H9 (cell line): ENCODE results near the gene RAP1GDS1. TPM values are rescaled to one million over a fixed set of nuclear protein-coding genes. Genes with fewer than 3 reads are reported as not detected.
A peak's percentile ranks its signal among the peaks of the same experiment; 100 is the strongest.

Source experiments
- DNase-seq: peaks from one replicate; pipeline ENCODE4 v3.0.0-alpha.2; 2017
- H2AFZ ChIP-seq: one replicate; pipeline ENCODE4 v1.6.1; 2013; ENCODE audit warnings: mild to moderate bottlenecking, low read length, control low read depth, moderate library complexity
- H2AK5ac ChIP-seq: 2 replicates; pipeline ENCODE4 v1.6.1; 2013; ENCODE audit warnings: low read length, control low read depth, mixed read lengths; ENCODE audit not compliant: insufficient read length
- H2BK120ac ChIP-seq: one replicate; pipeline ENCODE4 v1.6.1; 2013; ENCODE audit warnings: low read depth, mild to moderate bottlenecking, low read length, control low read depth, inconsistent platforms; ENCODE audit not compliant: poor library complexity, severe bottlenecking
- H2BK12ac ChIP-seq: 2 replicates; pipeline ENCODE4 v1.6.1; 2013; ENCODE audit warnings: low read length, control low read depth, mixed read lengths, low read depth; ENCODE audit not compliant: insufficient read length
- H2BK15ac ChIP-seq: 2 replicates; pipeline ENCODE4 v1.6.1; 2013; ENCODE audit warnings: low read depth, low read length, control low read depth
- H2BK20ac ChIP-seq: one replicate; pipeline ENCODE4 v1.6.1; 2013; ENCODE audit warnings: low read depth, mild to moderate bottlenecking, low read length, control low read depth, inconsistent platforms; ENCODE audit not compliant: poor library complexity, severe bottlenecking
- H2BK5ac ChIP-seq: 2 replicates; pipeline ENCODE4 v1.6.1; 2013; ENCODE audit warnings: low read length, control low read depth, mixed read lengths; ENCODE audit not compliant: insufficient read length
- H3K14ac ChIP-seq: 2 replicates; pipeline ENCODE4 v1.6.1; 2013; ENCODE audit warnings: low read length, control low read depth; ENCODE audit not compliant: insufficient read depth
- H3K18ac ChIP-seq: 2 replicates; pipeline ENCODE4 v1.6.1; 2013; ENCODE audit warnings: low read depth, mild to moderate bottlenecking, mixed read lengths, low read length, control low read depth; ENCODE audit not compliant: insufficient read length
- H3K23ac ChIP-seq: 2 replicates; pipeline ENCODE4 v1.6.1; 2013; ENCODE audit warnings: low read length, control low read depth, mixed read lengths, low read depth; ENCODE audit not compliant: insufficient read length
- H3K23me2 ChIP-seq: 2 replicates; pipeline ENCODE4 v1.6.1; 2013; ENCODE audit warnings: low read depth, mild to moderate bottlenecking, mixed read lengths, low read length, control low read depth; ENCODE audit not compliant: insufficient read length, poor library complexity, severe bottlenecking
- H3K27ac ChIP-seq: 2 replicates; pipeline ENCODE4 v1.5.1; 2013; ENCODE audit warnings: low read length, control low read depth, mixed read lengths, low read depth; ENCODE audit not compliant: insufficient read length
- H3K27me3 ChIP-seq: 2 replicates; pipeline ENCODE4 v1.6.1; 2013; ENCODE audit warnings: low read length, control low read depth, inconsistent platforms; ENCODE audit not compliant: insufficient read depth
- H3K4ac ChIP-seq: 2 replicates; pipeline ENCODE4 v1.6.1; 2013; ENCODE audit warnings: low read depth, mild to moderate bottlenecking, control low read depth, inconsistent platforms, low read length, moderate library complexity
- H3K4me1 ChIP-seq: 2 replicates; pipeline ENCODE4 v1.6.1; 2013; ENCODE audit warnings: low read length, control low read depth, inconsistent platforms; ENCODE audit not compliant: insufficient read depth
- H3K4me2 ChIP-seq: 2 replicates; pipeline ENCODE4 v1.6.1; 2013; ENCODE audit warnings: low read length, control low read depth, mixed read lengths; ENCODE audit not compliant: insufficient read length, insufficient read depth
- H3K56ac ChIP-seq: 2 replicates; pipeline ENCODE4 v1.6.1; 2013; ENCODE audit warnings: low read depth, mild to moderate bottlenecking, mixed read lengths, low read length, control low read depth; ENCODE audit not compliant: insufficient read length
- H3K79me1 ChIP-seq: 2 replicates; pipeline ENCODE4 v1.6.1; 2013; ENCODE audit warnings: low read depth, mild to moderate bottlenecking, moderate library complexity, low read length, control low read depth, inconsistent platforms; ENCODE audit not compliant: insufficient read depth, poor library complexity, severe bottlenecking
- H3K79me2 ChIP-seq: 2 replicates; pipeline ENCODE4 v1.6.1; 2013; ENCODE audit warnings: low read length, control low read depth, inconsistent platforms; ENCODE audit not compliant: insufficient read depth
- H3K9ac ChIP-seq: 2 replicates; pipeline ENCODE4 v1.6.1; 2013; ENCODE audit warnings: low read length, control low read depth, mixed read lengths; ENCODE audit not compliant: insufficient read length; ENCODE audit errors: extremely low read depth
- H3K9me3 ChIP-seq: one replicate; pipeline ENCODE4 v1.6.1; 2013; ENCODE audit warnings: low read depth, low read length, inconsistent platforms; ENCODE audit not compliant: control insufficient read depth
- H3T11ph ChIP-seq: one replicate; pipeline ENCODE4 v1.6.1; 2013; ENCODE audit warnings: mild to moderate bottlenecking, low read length, control low read depth, inconsistent platforms
- H4K20me1 ChIP-seq: one replicate; pipeline ENCODE4 v1.6.1; 2013; ENCODE audit not compliant: control insufficient read depth, insufficient read length, insufficient read depth
- H4K5ac ChIP-seq: 2 replicates; pipeline ENCODE4 v1.6.1; 2013; ENCODE audit warnings: low read depth, mild to moderate bottlenecking, mixed read lengths, low read length, control low read depth; ENCODE audit not compliant: insufficient read length
- H4K8ac ChIP-seq: replicated peaks from 2 replicates; pipeline ENCODE4 v1.6.1; 2013; ENCODE audit warnings: low read length, control low read depth, mixed read lengths, low read depth; ENCODE audit not compliant: insufficient read length
- H4K91ac ChIP-seq: 2 replicates; pipeline ENCODE4 v1.6.1; 2013; ENCODE audit warnings: low read depth, mild to moderate bottlenecking, moderate library complexity, mixed read lengths, low read length, control low read depth; ENCODE audit not compliant: insufficient read length
- H3K27ac Mint-ChIP-seq, 3 experiments: 2 replicates in 2 of 3; 3 replicates in 1 of 3; pipeline ENCODE4 v1.8.0; 2020 to 2021; ENCODE audit warnings: mixed read lengths in 3 of 3, mild to moderate bottlenecking in 1 of 3, moderate library complexity in 1 of 3
- H3K27me3 Mint-ChIP-seq: 2 replicates; pipeline ENCODE4 v1.8.0; 2021; ENCODE audit warnings: low read depth, mild to moderate bottlenecking, moderate library complexity, mixed read lengths
- H3K36me3 Mint-ChIP-seq, 3 experiments: 2 replicates in 2 of 3; 3 replicates in 1 of 3; pipeline ENCODE4 v1.8.0; 2020 to 2021; ENCODE audit warnings: low read depth in 3 of 3, mixed read lengths in 3 of 3; ENCODE audit not compliant: insufficient read depth in 1 of 3
- H3K4me1 Mint-ChIP-seq, 2 experiments: 2 replicates each; pipeline ENCODE4 v1.8.0; 2020; ENCODE audit warnings: mixed read lengths in 2 of 2
- H3K4me3 Mint-ChIP-seq, 2 experiments: 2 replicates in 1 of 2; 3 replicates in 1 of 2; pipeline ENCODE4 v1.8.0; 2020 to 2021; ENCODE audit warnings: mild to moderate bottlenecking in 2 of 2, mixed read lengths in 2 of 2, moderate library complexity in 1 of 2
- H3K9me3 Mint-ChIP-seq, 2 experiments: 2 replicates in 1 of 2; 3 replicates in 1 of 2; pipeline ENCODE4 v1.8.0; 2020; ENCODE audit warnings: mild to moderate bottlenecking in 2 of 2, mixed read lengths in 2 of 2, moderate library complexity in 1 of 2
- WGBS: extraction: QIAGEN DNeasy Blood & Tissue Kit; methylation state at CpG from one replicate; pipeline ENCODE4 v1.1.7; 2013; ENCODE audit warnings: missing lambda C conversion rate, low lambda C conversion rate, mixed read lengths; ENCODE audit not compliant: insufficient read length; ENCODE audit errors: extremely low coverage; 5-methylcytosine and 5-hydroxymethylcytosine counted together
- total RNA-seq: library from RNA; stranded (reverse); gene quantifications from 2 replicates; pipeline ENCODE4 v1.2.1, GENCODE V29; 2021
- TF ChIP-seq, protein P1 (sequence below): fragments of 200-600 bp; sonication (generic); conservative IDR thresholded peaks from 3 replicates; pipeline ENCODE4 v1.8.0; 2021; ENCODE audit warnings: antibody characterized with exemption, mild to moderate bottlenecking

Gene RAP1GDS1
- total RNA-seq, 1 experiment from 2014 or later, result 25.2 TPM

GRCh38 chr4:98261405-98262291, 464 bp downstream of the RAP1GDS1 start:
- TF ChIP-seq, protein P1, sequence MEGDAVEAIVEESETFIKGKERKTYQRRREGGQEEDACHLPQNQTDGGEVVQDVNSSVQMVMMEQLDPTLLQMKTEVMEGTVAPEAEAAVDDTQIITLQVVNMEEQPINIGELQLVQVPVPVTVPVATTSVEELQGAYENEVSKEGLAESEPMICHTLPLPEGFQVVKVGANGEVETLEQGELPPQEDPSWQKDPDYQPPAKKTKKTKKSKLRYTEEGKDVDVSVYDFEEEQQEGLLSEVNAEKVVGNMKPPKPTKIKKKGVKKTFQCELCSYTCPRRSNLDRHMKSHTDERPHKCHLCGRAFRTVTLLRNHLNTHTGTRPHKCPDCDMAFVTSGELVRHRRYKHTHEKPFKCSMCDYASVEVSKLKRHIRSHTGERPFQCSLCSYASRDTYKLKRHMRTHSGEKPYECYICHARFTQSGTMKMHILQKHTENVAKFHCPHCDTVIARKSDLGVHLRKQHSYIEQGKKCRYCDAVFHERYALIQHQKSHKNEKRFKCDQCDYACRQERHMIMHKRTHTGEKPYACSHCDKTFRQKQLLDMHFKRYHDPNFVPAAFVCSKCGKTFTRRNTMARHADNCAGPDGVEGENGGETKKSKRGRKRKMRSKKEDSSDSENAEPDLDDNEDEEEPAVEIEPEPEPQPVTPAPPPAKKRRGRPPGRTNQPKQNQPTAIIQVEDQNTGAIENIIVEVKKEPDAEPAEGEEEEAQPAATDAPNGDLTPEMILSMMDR, result no peak
- H3K79me2 ChIP-seq, result peaks cover 6% of the 10 kb centered on the region; the same call in 1 of the 2 replicates
- no peak overlapping the region for H2AFZ ChIP-seq

More at GRCh38 chr4:98261405-98262291, 464 bp downstream of the RAP1GDS1 start:
- 0 out of 5 replicates have a peak, but pooled peaks cover 0 to 2% of the 10 kb centered on the region in 2 experiments for H3K9me3 Mint-ChIP-seq
- no peak overlapping the region for H4K91ac ChIP-seq
- peak overlapping the region; percentile 96 to 97 for H3K4me3 Mint-ChIP-seq
- DNase-seq, result peak; percentile 32
- no peaks in the 10 kb centered on the region for H4K20me1 ChIP-seq
- peak overlapping the region; percentile 52 to 97 (median 87); a peak in 6 of 7 replicates for H3K27ac Mint-ChIP-seq
- H4K8ac ChIP-seq, result no peak overlapping the region
- peak overlapping the region; percentile 85 for H3K9ac ChIP-seq
- no peak overlapping the region for H3K4ac ChIP-seq
- H2BK20ac ChIP-seq, result no peak overlapping the region
- H3K14ac ChIP-seq, result peak overlapping the region; percentile 78
- H3K4me1 ChIP-seq, result peaks cover 7% of the 10 kb centered on the region; the same call in 1 of the 2 replicates
- no peak overlapping the region for H3T11ph ChIP-seq
- H3K27me3 Mint-ChIP-seq, result no peaks in the 10 kb centered on the region
- no peak overlapping the region for H3K23ac ChIP-seq
- H3K23me2 ChIP-seq, result peaks cover 15% of the 10 kb centered on the region
- H3K36me3 Mint-ChIP-seq, result peaks cover 0 to 2% (median 2%) of the 10 kb centered on the region in 3 experiments; a peak in 1 of 7 replicates
- H2BK15ac ChIP-seq, result peak overlapping the region; percentile 86; the same call in 1 of the 2 replicates
- no peak overlapping the region for H4K5ac ChIP-seq
- peak overlapping the region; percentile 79 for H3K18ac ChIP-seq
- H2BK5ac ChIP-seq, result no peak overlapping the region
- H3K4me2 ChIP-seq, result peak overlapping the region; percentile 89
- no CpG with 5 or more reads among the region's 78 CpGs for WGBS
- H3K27me3 ChIP-seq, result no peaks in the 10 kb centered on the region
- H3K79me1 ChIP-seq, result no peaks in the 10 kb centered on the region
- H3K56ac ChIP-seq, result no peak overlapping the region
- H3K9me3 ChIP-seq, result no peaks in the 10 kb centered on the region
- peaks cover 18 to 26% of the 10 kb centered on the region in 2 experiments for H3K4me1 Mint-ChIP-seq
- no peak overlapping the region for H3K27ac ChIP-seq
- H2AK5ac ChIP-seq, result no peak overlapping the region
- H2BK120ac ChIP-seq, result no peak overlapping the region
- H2BK12ac ChIP-seq, result no peak overlapping the region
